HepG2 (cell line): ENCODE measurements around the gene EPB41L2. TPM values are rescaled to one million over a fixed set of nuclear protein-coding genes. Genes with fewer than 3 reads are reported as not detected.
A peak's percentile ranks its signal among the peaks of the same experiment; 100 is the strongest.

Experiments
- ATF2 ChIP-seq: sonication (generic); formaldehyde crosslinking; IDR thresholded peaks from 2 replicates; pipeline ENCODE4 v1.4.0; 2020; ENCODE audit warnings: missing genetic modification reagents
- CHCHD3 ChIP-seq: sonication (generic); formaldehyde crosslinking; IDR thresholded peaks from 2 replicates; pipeline ENCODE4 v1.8.0; 2022; ENCODE audit warnings: mild to moderate bottlenecking, missing genetic modification reagents, moderate library complexity
- JUN ChIP-seq: sonication (generic); formaldehyde crosslinking; IDR thresholded peaks from 2 replicates; pipeline ENCODE4 v1.4.0; 2020; ENCODE audit warnings: mild to moderate bottlenecking, missing genetic modification reagents
- NFAT5 ChIP-seq: sonication (generic); formaldehyde crosslinking; IDR thresholded peaks from 2 replicates; pipeline ENCODE4 v1.4.0; 2020; ENCODE audit warnings: missing genetic modification reagents
- NFYC ChIP-seq: IDR thresholded peaks from 2 replicates; pipeline ENCODE4 v1.6.1; 2016; ENCODE audit warnings: missing genetic modification reagents, missing compliant biosample characterization
- SIN3B ChIP-seq: fragments of 150-350 bp; IDR thresholded peaks from 2 replicates; pipeline ENCODE4 v1.6.1; 2014; ENCODE audit warnings: low read length
- THAP11 ChIP-seq: IDR thresholded peaks from 2 replicates; pipeline ENCODE4 v1.6.1; 2016; ENCODE audit warnings: missing biosample characterization, missing genetic modification reagents
- ZNF326 ChIP-seq: sonication (generic); formaldehyde crosslinking; IDR thresholded peaks from 2 replicates; pipeline ENCODE4 v1.4.0; 2020; ENCODE audit warnings: missing genetic modification reagents, borderline replicate concordance
- ZNF331 ChIP-seq: sonication (generic); formaldehyde crosslinking; IDR thresholded peaks from 2 replicates; pipeline ENCODE4 v1.4.0; 2020; ENCODE audit warnings: missing genetic modification reagents
- ZNF337 ChIP-seq: sonication (generic); formaldehyde crosslinking; IDR thresholded peaks from 2 replicates; pipeline ENCODE4 v1.5.1; 2020; ENCODE audit warnings: missing genetic modification reagents, low read depth, mild to moderate bottlenecking, borderline replicate concordance
- ZNF407 ChIP-seq: sonication (generic); formaldehyde crosslinking; IDR thresholded peaks from one replicate; pipeline ENCODE4 v1.5.1; 2020; ENCODE audit warnings: mild to moderate bottlenecking, missing genetic modification reagents; ENCODE audit errors: not compliant biosample characterization
- ZNF570 ChIP-seq: sonication (generic); formaldehyde crosslinking; IDR thresholded peaks from 2 replicates; pipeline ENCODE4 v1.4.0; 2020; ENCODE audit warnings: mild to moderate bottlenecking, missing genetic modification reagents, borderline replicate concordance
- ZNF670 ChIP-seq: sonication (generic); formaldehyde crosslinking; IDR thresholded peaks from 2 replicates; pipeline ENCODE4 v1.8.0; 2022; ENCODE audit warnings: mild to moderate bottlenecking, missing genetic modification reagents, borderline replicate concordance
- polyA plus RNA-seq, 8 experiments: library from polyadenylated mRNA; depleted of rRNA in 3 of 8; stranded (reverse) in 7 of 8; unstranded in 1 of 8; fragments of >200 nt; fragmentation: Illumina TruSeq in 4 of 8; extraction: Trizol in 4 of 8; gene quantifications; 2 replicates each; pipeline versions ENCODE4 v1.2.1 to v1.2.3, GENCODE V29; 2011 to 2016; ENCODE audit warnings: low read depth in 4 of 8, missing spikeins in 1 of 8, mixed read lengths in 1 of 8; ENCODE audit not compliant: insufficient read depth in 1 of 8
- total RNA-seq, 5 experiments: library from RNA; depleted of rRNA; stranded (reverse); fragments of >200 nt; fragmentation: Illumina TruSeq; extraction: Trizol; gene quantifications; 2 replicates each; pipeline ENCODE4 v1.2.3, GENCODE V29; 2016; ENCODE audit warnings: low read depth in 1 of 5

The EPB41L2 gene
- total and polyA plus RNA-seq, 2 of the 13 experiments (the other 11 are each of a cell fraction or from before 2014, with no cell fraction given) = 41.7 to 56.4 TPM

GRCh38 chr6:130863415-130864230 is 199.4 kb downstream of the EPB41L2 start (continued):
- TF ChIP-seq NFAT5 (no peak), ZNF331 (peak; percentile 95), SIN3B (no peak), ZNF570 (CRISPR knock-in tag) (no peak), ATF2 (CRISPR knock-in tag) (peak; percentile 96), THAP11 (CRISPR knock-in tag) (peak; percentile 85), ZNF326 (CRISPR knock-in tag) (no peak), ZNF337 (CRISPR knock-in tag) (peak; percentile 78; the same call in 1 of the 2 replicates), ZNF670 (CRISPR knock-in tag) (peak; percentile 96), CHCHD3 (CRISPR knock-in tag) (no peak), JUN (CRISPR knock-in tag) (peak; percentile 79; the same call in 1 of the 2 replicates), NFYC (peak; percentile 47; the same call in 1 of the 2 replicates), ZNF407 (CRISPR knock-in tag) (no peak)
